HCT116 (cell line): Measurements from ENCODE around the gene GATA3. TPM values are rescaled to one million over a fixed set of nuclear protein-coding genes. Genes with fewer than 3 reads are reported as not detected.

Experiments used
- ATAC-seq: fragments of 200-7000 bp; cut with Tn5 transposase; 2 replicates; pipeline ENCODE4 v1.9.1; 2020; ENCODE audit warnings: mild to moderate bottlenecking, moderate library complexity
- BruUV-seq: library from RNA; stranded (reverse); fragments of 400-500 nt; replicated peaks from 2 replicates; lab custom pipeline; 2021; lab: Mats Ljungman, UMichigan
- CTCF ChIA-PET: fragments of 300-600 bp; sonication (Branson Sonifier 250); formaldehyde crosslinking; loops from one replicate; lab custom pipeline; 2021; ENCODE audit warnings: antibody characterized with exemption; lab: Charles Lee
- POLR2A ChIA-PET: fragments of 300-600, 350-600 bp; sonication (Branson Sonifier 250); formaldehyde crosslinking; loops from one replicate; lab custom pipeline; 2021; ENCODE audit warnings: antibody characterized with exemption; lab: Charles Lee
- RAD21 ChIA-PET, 2 experiments: fragments of 300-600 bp; sonication (Branson Sonifier 250); formaldehyde crosslinking; loops; one replicate each; lab custom pipeline; 2023; ENCODE audit warnings: low total read pairs in 2 of 2; ENCODE audit not compliant: uncharacterized antibody in 2 of 2, unreplicated experiment in 2 of 2, low non-redundant PET in 1 of 2; lab: Charles Lee
- DNase-seq: peaks from one replicate; pipeline ENCODE4 v3.0.0-alpha.2; 2010; ENCODE audit warnings: low read depth, low spot score
- H2AFZ ChIP-seq: fragments of 200-600 bp; shearing (Covaris generic), sonication (generic); 2 replicates; pipeline ENCODE4 v1.6.1; 2017; ENCODE audit warnings: low read depth, mixed run types, mixed read lengths, antibody characterized with exemption, low read length; ENCODE audit not compliant: poor library complexity, severe bottlenecking
- H3K27ac ChIP-seq: 2 replicates; pipeline ENCODE4 v1.5.1; 2012; ENCODE audit warnings: low read depth, low read length
- H3K27me3 ChIP-seq: fragments of 200-600 bp; sonication (generic); 2 replicates; pipeline ENCODE4 v1.6.1; 2016; ENCODE audit warnings: mixed run types, low read length, mixed read lengths; ENCODE audit not compliant: insufficient read depth
- H3K36me3 ChIP-seq, 2 experiments: fragments of 200-500 bp in 1 of 2; fragments of 200-600 bp in 1 of 2; sonication (Bioruptor generic) in 1 of 2; sonication (generic) in 1 of 2; 2 replicates each; pipeline versions ENCODE4 v1.5.1 to v1.6.1; 2014 to 2016; ENCODE audit warnings: low read length in 2 of 2, inconsistent platforms in 1 of 2, mixed read lengths in 1 of 2, mixed run types in 1 of 2; ENCODE audit not compliant: insufficient read depth in 2 of 2, control insufficient read depth in 1 of 2
- H3K4me1 ChIP-seq, 2 experiments: fragments of 200-600 bp in 1 of 2; sonication (generic) in 1 of 2; 2 replicates each; pipeline versions ENCODE4 v1.5.1 to v1.6.1; 2012 to 2017; ENCODE audit warnings: low read length in 2 of 2, inconsistent platforms in 1 of 2, mild to moderate bottlenecking in 1 of 2, mixed read lengths in 1 of 2, mixed run types in 1 of 2, moderate library complexity in 1 of 2; ENCODE audit not compliant: insufficient read depth in 2 of 2, control insufficient read depth in 1 of 2
- H3K4me2 ChIP-seq: fragments of 200-600 bp; sonication (generic); 2 replicates; pipeline ENCODE4 v1.6.1; 2017; ENCODE audit warnings: mixed run types, low read length, mixed read lengths
- H3K4me3 ChIP-seq, 2 experiments: fragments of 200-600 bp in 1 of 2; sonication (generic) in 1 of 2; replicated peaks in 1 of 2; 2 replicates each; pipeline ENCODE4 v1.5.1; 2011 to 2016; ENCODE audit warnings: low read length in 2 of 2, control low read depth in 1 of 2, low read depth in 1 of 2, mild to moderate bottlenecking in 1 of 2, mixed read lengths in 1 of 2, mixed run types in 1 of 2
- H3K79me2 ChIP-seq: fragments of 200-600 bp; sonication (generic); 2 replicates; pipeline ENCODE4 v1.6.1; 2017; ENCODE audit warnings: mild to moderate bottlenecking, mixed run types, low read length, moderate library complexity, mixed read lengths; ENCODE audit not compliant: insufficient read depth
- H3K9ac ChIP-seq: fragments of 200-600 bp; sonication (generic); 2 replicates; pipeline ENCODE4 v1.6.1; 2016; ENCODE audit warnings: low read length, mixed read lengths
- H3K9me2 ChIP-seq: fragments of 200-600 bp; sonication (generic), shearing (Covaris generic); 2 replicates; pipeline ENCODE4 v1.6.1; 2017; ENCODE audit warnings: mixed run types, mild to moderate bottlenecking, moderate library complexity; ENCODE audit not compliant: insufficient read depth
- H3K9me3 ChIP-seq, 2 experiments: fragments of 200-500 bp in 1 of 2; fragments of 200-600 bp in 1 of 2; sonication (Bioruptor generic) in 1 of 2; sonication (generic) in 1 of 2; 2 replicates each; pipeline ENCODE4 v1.6.1; 2014 to 2017; ENCODE audit warnings: low read length in 2 of 2, mixed read lengths in 2 of 2, inconsistent platforms in 1 of 2, low read depth in 1 of 2, mild to moderate bottlenecking in 1 of 2, mixed run types in 1 of 2, moderate library complexity in 1 of 2; ENCODE audit not compliant: control insufficient read depth in 1 of 2, insufficient read depth in 1 of 2
- H4K20me1 ChIP-seq: fragments of 200-600 bp; sonication (generic), shearing (Covaris generic); 2 replicates; pipeline ENCODE4 v1.6.1; 2017; ENCODE audit warnings: mixed run types, mild to moderate bottlenecking, moderate library complexity; ENCODE audit not compliant: insufficient read depth
- CEBPB ChIP-seq: IDR thresholded peaks from 2 replicates; pipeline ENCODE4 v1.6.1; 2012; ENCODE audit warnings: low read depth
- ELF1 ChIP-seq: IDR thresholded peaks from 2 replicates; pipeline ENCODE4 v1.6.1; 2012; ENCODE audit warnings: low read depth, borderline replicate concordance
- EZH2 ChIP-seq: fragments of 200-600 bp; sonication (generic); IDR thresholded peaks from 2 replicates; pipeline ENCODE4 v1.6.1; 2017; ENCODE audit warnings: antibody characterized with exemption, mixed run types
- EZH2phosphoT487 ChIP-seq: fragments of 200-600 bp; IDR thresholded peaks from 2 replicates; pipeline ENCODE4 v1.6.1; 2018; ENCODE audit warnings: antibody characterized with exemption, borderline replicate concordance
- FOSL1 ChIP-seq: IDR thresholded peaks from 2 replicates; pipeline ENCODE4 v1.6.1; 2012; ENCODE audit warnings: low read depth
- JUND ChIP-seq: IDR thresholded peaks from 2 replicates; pipeline ENCODE4 v1.6.1; 2012
- POLR2A ChIP-seq: IDR thresholded peaks from 2 replicates; pipeline ENCODE4 v1.7.0; 2011; ENCODE audit warnings: borderline replicate concordance; ENCODE audit not compliant: insufficient read depth, insufficient read length; ENCODE audit errors: extremely low read depth
- POLR2AphosphoS5 ChIP-seq: IDR thresholded peaks from 2 replicates; pipeline ENCODE4 v1.6.1; 2011; ENCODE audit warnings: mild to moderate bottlenecking, low read depth, low read length, moderate library complexity
- RAD21 ChIP-seq: IDR thresholded peaks from 2 replicates; pipeline ENCODE4 v1.6.1; 2012; ENCODE audit warnings: low read depth, mild to moderate bottlenecking
- SP1 ChIP-seq: IDR thresholded peaks from 2 replicates; pipeline ENCODE4 v1.6.1; 2012; ENCODE audit warnings: low read depth
- ZFX ChIP-seq: fragments of 450-650 bp; IDR thresholded peaks from 2 replicates; pipeline ENCODE4 v1.6.1; 2017
- intact Hi-C: fragments of 100-400 bp; cut with micrococcal nuclease; formaldehyde crosslinking; loops from 2 replicates; pipeline ENCODE4 v1.10.0; 2022
- total RNA-seq: library from RNA; stranded (reverse); gene quantifications from one replicate; pipeline ENCODE4 v1.2.1, GENCODE V29; 2021; ENCODE audit not compliant: unreplicated experiment
- TF ChIP-seq, protein P1 (sequence below): IDR thresholded peaks from 2 replicates; pipeline ENCODE4 v1.6.1; 2012
- TF ChIP-seq, protein P2 (sequence below), 3 experiments: fragments of 200-600 bp in 1 of 3; sonication (generic) in 1 of 3; IDR thresholded peaks in 2 of 3; conservative IDR thresholded peaks in 1 of 3; 2 replicates each; pipeline ENCODE4 v1.5.1; 2012 to 2017; ENCODE audit warnings: low read depth in 2 of 3, low read length in 2 of 3, antibody characterized with exemption in 1 of 3, borderline replicate concordance in 1 of 3, control low read depth in 1 of 3, mild to moderate bottlenecking in 1 of 3, mixed read lengths in 1 of 3, mixed run types in 1 of 3, moderate library complexity in 1 of 3; ENCODE audit not compliant: insufficient read depth in 1 of 3
- TF ChIP-seq, protein P3 (sequence below): IDR thresholded peaks from 2 replicates; pipeline ENCODE4 v1.6.1; 2012
- TF ChIP-seq, protein P4 (sequence below): IDR thresholded peaks from 2 replicates; pipeline ENCODE4 v1.6.1; 2011; ENCODE audit warnings: mild to moderate bottlenecking, low read length, moderate library complexity; ENCODE audit not compliant: insufficient replicate concordance; ENCODE audit errors: extremely low read depth

GATA3 gene
- total RNA-seq, 1 experiment from 2014 or later = 2.7 TPM

DNA sequence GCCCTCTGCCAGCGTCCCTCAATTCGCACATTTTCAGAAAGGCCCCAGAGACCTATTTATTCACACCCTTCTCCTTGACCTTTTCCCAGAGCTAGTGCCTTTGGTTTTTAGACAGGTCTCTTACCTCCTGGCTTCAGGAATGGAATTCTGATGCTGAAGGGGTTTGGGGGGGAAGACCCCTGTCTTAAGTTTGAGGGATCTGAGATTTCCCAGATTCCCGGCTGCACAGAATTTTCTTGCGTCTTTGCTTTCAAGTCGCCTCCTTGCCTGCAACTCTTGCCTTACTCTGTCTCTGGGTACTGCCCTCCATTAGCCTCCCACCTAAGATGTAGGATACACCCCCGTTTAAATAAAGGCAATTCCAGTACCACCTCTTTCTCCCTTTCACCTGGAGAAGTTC lies 1.9 kb downstream of the GATA3 start:
- Histone ChIP-seq H3K4me1 (peaks cover 3 to 15% of the 10 kb centered on the region in 2 experiments; a peak in 3 of 4 replicates), H3K9me3 (no peaks in the 10 kb centered on the region), H3K4me3 (no peak overlapping the region), H3K79me2 (no peaks in the 10 kb centered on the region), H3K27me3 (no peaks in the 10 kb centered on the region), H3K4me2 (no peak overlapping the region), H3K27ac (no peak overlapping the region), H3K36me3 (no peaks in the 10 kb centered on the region), H4K20me1 (no peaks in the 10 kb centered on the region)
- BruUV-seq = no TSS peak
- intact Hi-C loops = no loop called here
- no peak for ATAC-seq
- CTCF ChIA-PET = no interaction called here
- RAD21 ChIA-PET = no interaction called here
- POLR2A ChIA-PET = no interaction called here
- TF ChIP-seq, protein P1, sequence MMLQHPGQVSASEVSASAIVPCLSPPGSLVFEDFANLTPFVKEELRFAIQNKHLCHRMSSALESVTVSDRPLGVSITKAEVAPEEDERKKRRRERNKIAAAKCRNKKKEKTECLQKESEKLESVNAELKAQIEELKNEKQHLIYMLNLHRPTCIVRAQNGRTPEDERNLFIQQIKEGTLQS = no peak
- no peak for TF ChIP-seq EZH2phosphoT487
- TF ChIP-seq, protein P2, sequence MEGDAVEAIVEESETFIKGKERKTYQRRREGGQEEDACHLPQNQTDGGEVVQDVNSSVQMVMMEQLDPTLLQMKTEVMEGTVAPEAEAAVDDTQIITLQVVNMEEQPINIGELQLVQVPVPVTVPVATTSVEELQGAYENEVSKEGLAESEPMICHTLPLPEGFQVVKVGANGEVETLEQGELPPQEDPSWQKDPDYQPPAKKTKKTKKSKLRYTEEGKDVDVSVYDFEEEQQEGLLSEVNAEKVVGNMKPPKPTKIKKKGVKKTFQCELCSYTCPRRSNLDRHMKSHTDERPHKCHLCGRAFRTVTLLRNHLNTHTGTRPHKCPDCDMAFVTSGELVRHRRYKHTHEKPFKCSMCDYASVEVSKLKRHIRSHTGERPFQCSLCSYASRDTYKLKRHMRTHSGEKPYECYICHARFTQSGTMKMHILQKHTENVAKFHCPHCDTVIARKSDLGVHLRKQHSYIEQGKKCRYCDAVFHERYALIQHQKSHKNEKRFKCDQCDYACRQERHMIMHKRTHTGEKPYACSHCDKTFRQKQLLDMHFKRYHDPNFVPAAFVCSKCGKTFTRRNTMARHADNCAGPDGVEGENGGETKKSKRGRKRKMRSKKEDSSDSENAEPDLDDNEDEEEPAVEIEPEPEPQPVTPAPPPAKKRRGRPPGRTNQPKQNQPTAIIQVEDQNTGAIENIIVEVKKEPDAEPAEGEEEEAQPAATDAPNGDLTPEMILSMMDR (IDR thresholded peaks at IDR 0.05 in 2 of 3, conservative IDR thresholded peaks at IDR 0.05 in 1 of 3; ENCODE audit: borderline replicate concordance in 1 of 3, insufficient read depth in 1 of 3, low read depth in 2 of 3, low read length in 2 of 3) = no peak
- TF ChIP-seq POLR2A = no peak
- TF ChIP-seq, protein P3, sequence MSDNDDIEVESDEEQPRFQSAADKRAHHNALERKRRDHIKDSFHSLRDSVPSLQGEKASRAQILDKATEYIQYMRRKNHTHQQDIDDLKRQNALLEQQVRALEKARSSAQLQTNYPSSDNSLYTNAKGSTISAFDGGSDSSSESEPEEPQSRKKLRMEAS = no peak
- TF ChIP-seq JUND = no peak
- TF ChIP-seq POLR2AphosphoS5 = no peak
- TF ChIP-seq FOSL1 = no peak
- no peak for TF ChIP-seq ELF1
- no peak for TF ChIP-seq RAD21
- TF ChIP-seq, protein P4, sequence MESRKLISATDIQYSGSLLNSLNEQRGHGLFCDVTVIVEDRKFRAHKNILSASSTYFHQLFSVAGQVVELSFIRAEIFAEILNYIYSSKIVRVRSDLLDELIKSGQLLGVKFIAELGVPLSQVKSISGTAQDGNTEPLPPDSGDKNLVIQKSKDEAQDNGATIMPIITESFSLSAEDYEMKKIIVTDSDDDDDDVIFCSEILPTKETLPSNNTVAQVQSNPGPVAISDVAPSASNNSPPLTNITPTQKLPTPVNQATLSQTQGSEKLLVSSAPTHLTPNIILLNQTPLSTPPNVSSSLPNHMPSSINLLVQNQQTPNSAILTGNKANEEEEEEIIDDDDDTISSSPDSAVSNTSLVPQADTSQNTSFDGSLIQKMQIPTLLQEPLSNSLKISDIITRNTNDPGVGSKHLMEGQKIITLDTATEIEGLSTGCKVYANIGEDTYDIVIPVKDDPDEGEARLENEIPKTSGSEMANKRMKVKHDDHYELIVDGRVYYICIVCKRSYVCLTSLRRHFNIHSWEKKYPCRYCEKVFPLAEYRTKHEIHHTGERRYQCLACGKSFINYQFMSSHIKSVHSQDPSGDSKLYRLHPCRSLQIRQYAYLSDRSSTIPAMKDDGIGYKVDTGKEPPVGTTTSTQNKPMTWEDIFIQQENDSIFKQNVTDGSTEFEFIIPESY = no peak
- no peak for TF ChIP-seq SP1
- no peak for TF ChIP-seq EZH2
- TF ChIP-seq CEBPB = no peak
- TF ChIP-seq ZFX = no peak
- TF ChIP-seq, all 23 proteins: peak for 0
- no peak for DNase-seq
- Histone ChIP-seq H3K9ac (no peak overlapping the region), H2AFZ (no peak overlapping the region), H3K9me2 (no peaks in the 10 kb centered on the region)
